ENCODE measurements around the gene FBXW9.
"Not testable (repeated sequence)": the region's sequence is repeated elsewhere in the genome, so short reads cannot be mapped to it uniquely, and the experiment has no call there.

FBXW9 gene

DNA sequence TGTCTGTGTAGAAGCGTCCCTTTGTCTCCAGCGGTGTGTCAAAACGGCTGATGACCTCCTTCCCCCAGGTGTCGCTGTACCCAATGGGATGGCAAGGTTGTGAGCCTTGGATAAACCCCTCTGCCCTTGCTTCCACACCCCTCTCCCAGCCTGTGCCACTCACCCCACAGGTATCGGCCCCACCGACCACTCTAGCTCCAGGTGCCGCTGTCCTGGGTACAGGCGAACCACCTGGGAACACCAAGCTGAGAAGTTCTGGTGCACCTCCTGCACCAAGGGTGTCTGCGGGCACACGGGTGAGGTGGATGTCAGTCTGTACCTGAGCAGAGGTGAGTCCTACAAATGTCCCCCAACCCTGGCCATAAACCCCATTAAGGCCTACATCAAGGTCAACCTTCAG, 46.5 kb downstream of the FBXW9 start:
- H3K4me1 ChIP-seq (ENCODE audit: control insufficient read depth, insufficient read depth, low read length, poor library complexity, severe bottlenecking), result no peaks in the 10 kb centered on the region
- no peak overlapping the region for H3K27ac ChIP-seq (ENCODE audit: low read depth, low read length, severe bottlenecking)
- 96 to 97% methylated on average over 4 to 7 of the region's 10 CpGs for WGBS, 2 experiments (ENCODE audit: insufficient coverage in 2 of 2)
- H3K4me3 ChIP-seq (ENCODE audit: extremely low read depth, insufficient read depth, low read length, poor library complexity, severe bottlenecking), result no peak overlapping the region
- H3K36me3 ChIP-seq (ENCODE audit: control insufficient read depth, insufficient read depth, low read length), result peaks cover 15% of the 10 kb centered on the region
- no peaks in the 10 kb centered on the region for H3K9me3 ChIP-seq (ENCODE audit: control insufficient read depth, low read length)

DNA sequence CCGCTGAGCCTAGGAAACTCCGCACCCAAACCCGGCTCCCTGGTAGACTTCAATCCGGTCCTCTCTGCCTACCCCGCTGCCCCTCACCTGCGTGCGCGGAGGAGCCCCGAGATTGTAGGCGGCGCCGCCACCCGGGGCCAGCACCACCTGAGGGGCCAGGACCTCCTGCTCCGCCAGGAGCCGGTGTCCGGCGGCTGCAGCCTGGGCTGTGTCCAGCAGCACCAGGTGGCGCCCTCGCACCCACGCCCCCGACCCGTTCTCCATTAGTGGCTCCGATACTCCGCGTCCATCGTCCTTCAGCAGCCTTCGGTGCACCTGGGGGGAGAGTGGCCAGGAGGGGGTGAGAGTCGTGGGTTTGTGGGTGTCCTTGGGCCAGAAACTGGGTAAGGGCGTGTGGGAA, 48.3 kb downstream of the FBXW9 start:
- no peaks in the 10 kb centered on the region for H3K9me3 ChIP-seq (ENCODE audit: control insufficient read depth, low read length)
- H3K4me1 ChIP-seq (ENCODE audit: control insufficient read depth, insufficient read depth, low read length, poor library complexity, severe bottlenecking), result no peaks in the 10 kb centered on the region
- H3K36me3 ChIP-seq (ENCODE audit: control insufficient read depth, insufficient read depth, low read length), result peaks cover 7% of the 10 kb centered on the region
- WGBS, 2 experiments (ENCODE audit: insufficient coverage in 2 of 2), result 88 to 91% methylated on average over 25 to 29 of the region's 29 CpGs
- H3K4me3 ChIP-seq (ENCODE audit: extremely low read depth, insufficient read depth, low read length, poor library complexity, severe bottlenecking), result no peak overlapping the region
- H3K27ac ChIP-seq (ENCODE audit: low read depth, low read length, severe bottlenecking), result no peak overlapping the region

DNA sequence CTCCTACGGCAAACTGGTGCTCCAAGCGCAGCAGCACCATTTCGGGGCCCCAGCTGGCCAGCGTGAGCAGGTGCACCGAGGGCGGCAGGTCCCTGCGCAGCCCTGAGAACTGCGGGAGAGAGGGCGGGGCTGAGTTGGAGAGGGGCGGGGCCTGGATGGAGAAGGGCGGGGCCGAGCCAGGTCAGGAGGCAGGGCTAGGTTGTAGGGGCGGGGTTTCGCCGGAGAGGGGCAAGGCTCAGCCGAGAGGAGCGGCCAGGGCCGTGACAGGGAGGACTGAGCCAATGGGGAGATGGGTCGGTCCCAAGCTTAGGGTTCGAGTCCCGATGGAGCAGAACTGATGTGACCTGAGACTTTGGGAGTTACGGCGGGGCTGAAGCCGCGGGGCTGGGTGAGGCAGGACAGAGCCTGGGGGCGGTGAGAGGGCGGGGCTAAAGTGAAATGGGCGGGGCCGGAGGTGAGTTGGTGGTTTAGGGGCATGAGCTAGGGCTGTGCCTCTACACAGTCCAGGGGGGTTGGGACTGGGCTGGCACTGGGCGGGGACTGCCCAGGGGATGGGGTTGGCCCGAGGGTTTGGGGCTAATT, 48.9 kb downstream of the FBXW9 start:
- Histone ChIP-seq H3K4me3 (ENCODE audit: extremely low read depth, insufficient read depth, low read length, poor library complexity, severe bottlenecking) (no peak overlapping the region), H3K4me1 (ENCODE audit: control insufficient read depth, insufficient read depth, low read length, poor library complexity, severe bottlenecking) (no peaks in the 10 kb centered on the region), H3K9me3 (ENCODE audit: control insufficient read depth, low read length) (no peaks in the 10 kb centered on the region), H3K27ac (ENCODE audit: low read depth, low read length, severe bottlenecking) (no peak overlapping the region), H3K36me3 (ENCODE audit: control insufficient read depth, insufficient read depth, low read length) (peaks cover 7% of the 10 kb centered on the region)
- 90% methylated on average over 15 to 25 of the region's 31 CpGs for WGBS, 2 experiments (ENCODE audit: insufficient coverage in 2 of 2)

DNA sequence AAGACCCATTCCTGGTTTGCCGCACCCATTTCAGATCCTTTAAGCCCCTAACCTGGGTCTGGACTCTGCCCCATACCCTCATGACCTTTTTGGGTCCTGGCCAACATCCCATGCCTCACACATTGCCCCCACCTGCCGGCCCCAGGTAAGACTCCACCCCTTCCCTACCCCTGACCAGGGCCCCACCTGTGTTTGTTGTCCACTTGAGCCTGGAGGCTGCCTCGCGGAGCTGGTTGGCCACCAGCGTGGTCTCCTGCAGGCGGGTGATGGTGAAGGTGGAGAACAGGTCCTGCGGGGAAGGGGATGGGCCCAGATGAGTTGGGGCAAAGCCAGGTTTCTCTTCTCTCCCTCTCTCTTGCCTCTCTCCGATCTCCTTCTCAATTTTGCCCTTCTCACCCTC, 49.4 kb downstream of the FBXW9 start:
- Histone ChIP-seq H3K9me3 (ENCODE audit: control insufficient read depth, low read length) (no peaks in the 10 kb centered on the region), H3K4me1 (ENCODE audit: control insufficient read depth, insufficient read depth, low read length, poor library complexity, severe bottlenecking) (no peaks in the 10 kb centered on the region), H3K27ac (ENCODE audit: low read depth, low read length, severe bottlenecking) (no peak overlapping the region), H3K4me3 (ENCODE audit: extremely low read depth, insufficient read depth, low read length, poor library complexity, severe bottlenecking) (no peak overlapping the region), H3K36me3 (ENCODE audit: control insufficient read depth, insufficient read depth, low read length) (peaks cover 5% of the 10 kb centered on the region)
- 89 to 100% methylated on average over 3 to 4 of the region's 8 CpGs for WGBS, 2 experiments (ENCODE audit: insufficient coverage in 2 of 2)

DNA sequence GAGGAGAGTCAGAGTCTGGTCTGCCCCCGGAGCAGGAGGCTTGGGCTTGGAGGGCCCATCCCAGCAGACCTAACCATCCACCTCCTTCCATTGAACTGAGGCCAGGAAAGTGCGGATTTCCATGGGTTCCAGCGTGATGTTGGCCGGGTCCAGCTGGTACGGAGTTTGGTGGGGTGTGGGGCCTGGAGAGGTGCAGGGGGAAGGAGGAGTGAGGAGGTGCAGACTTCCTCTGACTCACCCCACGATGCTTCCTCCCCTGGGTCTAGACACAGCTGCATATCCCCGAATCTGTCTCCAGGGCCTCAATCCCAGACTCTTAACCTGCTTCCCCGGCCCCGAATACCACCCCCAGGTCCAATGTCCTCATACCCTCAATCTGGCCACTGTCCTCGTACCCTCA, 49.9 kb downstream of the FBXW9 start:
- WGBS, 2 experiments (ENCODE audit: insufficient coverage in 2 of 2), result 94% methylated on average over 5 of the region's 10 CpGs; no CpG with 5 or more reads in 1 of the 2 experiments
- no peaks in the 10 kb centered on the region for H3K9me3 ChIP-seq (ENCODE audit: control insufficient read depth, low read length)
- H3K36me3 ChIP-seq (ENCODE audit: control insufficient read depth, insufficient read depth, low read length), result peaks cover 3% of the 10 kb centered on the region

DNA sequence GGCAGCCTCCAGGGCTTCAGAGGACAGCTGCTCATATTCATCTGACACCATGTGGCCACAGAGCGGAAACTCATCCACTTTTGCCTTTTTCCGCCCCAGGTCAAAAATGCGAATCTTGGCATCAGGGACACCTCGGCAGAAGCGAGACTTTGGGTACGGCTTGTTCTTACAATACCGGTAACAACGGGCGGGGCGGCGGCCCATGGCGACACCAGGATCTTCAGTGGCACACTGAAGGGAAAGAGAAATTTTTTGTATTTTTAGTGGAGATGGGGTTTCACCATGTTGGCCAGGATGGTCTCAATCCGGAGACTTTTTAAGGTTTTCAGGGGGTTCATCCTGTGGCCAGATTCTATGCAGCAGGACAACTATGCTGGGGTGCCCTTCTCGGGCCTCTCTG, 52.7 kb downstream of the FBXW9 start:
- H3K4me1 ChIP-seq (ENCODE audit: control insufficient read depth, insufficient read depth, low read length, poor library complexity, severe bottlenecking); H3K4me3 ChIP-seq (ENCODE audit: extremely low read depth, insufficient read depth, low read length, poor library complexity, severe bottlenecking); H3K9me3 ChIP-seq (ENCODE audit: control insufficient read depth, low read length); H3K36me3 ChIP-seq (ENCODE audit: control insufficient read depth, insufficient read depth, low read length); H3K27ac ChIP-seq (ENCODE audit: low read depth, low read length, severe bottlenecking): not testable (repeated sequence)
- 93 to 96% methylated on average over 5 to 9 of the region's 14 CpGs for WGBS, 2 experiments (ENCODE audit: insufficient coverage in 2 of 2)

More for the DNA sequence above, 49.9 kb downstream of the FBXW9 start:
- no peak overlapping the region for H3K27ac ChIP-seq (ENCODE audit: low read depth, low read length, severe bottlenecking)
- no peaks in the 10 kb centered on the region for H3K4me1 ChIP-seq (ENCODE audit: control insufficient read depth, insufficient read depth, low read length, poor library complexity, severe bottlenecking)
- H3K4me3 ChIP-seq (ENCODE audit: extremely low read depth, insufficient read depth, low read length, poor library complexity, severe bottlenecking), result no peak overlapping the region

DNA sequence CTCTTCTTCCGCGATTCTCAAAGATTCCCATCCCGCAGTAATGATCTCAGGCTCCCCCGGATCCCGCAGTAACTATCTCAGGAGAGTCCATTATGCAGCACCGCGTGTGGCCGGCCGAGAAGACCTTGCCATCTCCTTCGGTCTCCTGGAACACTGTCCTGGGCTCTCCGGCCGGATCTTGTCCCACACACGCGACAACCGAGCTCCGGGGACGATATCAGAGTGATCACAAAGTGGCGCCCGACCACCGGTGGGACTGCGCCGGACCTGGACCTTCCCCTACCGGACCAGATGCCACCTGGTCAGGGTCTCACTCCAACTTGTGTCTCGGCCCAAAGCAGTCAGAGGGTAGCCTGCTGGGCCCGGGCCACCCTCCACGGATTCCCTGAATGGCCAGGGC, 53.9 kb downstream of the FBXW9 start:
- Histone ChIP-seq H3K4me1 (ENCODE audit: control insufficient read depth, insufficient read depth, low read length, poor library complexity, severe bottlenecking) (no peaks in the 10 kb centered on the region), H3K4me3 (ENCODE audit: extremely low read depth, insufficient read depth, low read length, poor library complexity, severe bottlenecking) (no peak overlapping the region), H3K36me3 (ENCODE audit: control insufficient read depth, insufficient read depth, low read length) (peaks cover 3% of the 10 kb centered on the region), H3K27ac (ENCODE audit: low read depth, low read length, severe bottlenecking) (no peak overlapping the region), H3K9me3 (ENCODE audit: control insufficient read depth, low read length) (no peaks in the 10 kb centered on the region)
- 92 to 97% methylated on average over 15 to 17 of the region's 26 CpGs for WGBS, 2 experiments (ENCODE audit: insufficient coverage in 2 of 2)

DNA sequence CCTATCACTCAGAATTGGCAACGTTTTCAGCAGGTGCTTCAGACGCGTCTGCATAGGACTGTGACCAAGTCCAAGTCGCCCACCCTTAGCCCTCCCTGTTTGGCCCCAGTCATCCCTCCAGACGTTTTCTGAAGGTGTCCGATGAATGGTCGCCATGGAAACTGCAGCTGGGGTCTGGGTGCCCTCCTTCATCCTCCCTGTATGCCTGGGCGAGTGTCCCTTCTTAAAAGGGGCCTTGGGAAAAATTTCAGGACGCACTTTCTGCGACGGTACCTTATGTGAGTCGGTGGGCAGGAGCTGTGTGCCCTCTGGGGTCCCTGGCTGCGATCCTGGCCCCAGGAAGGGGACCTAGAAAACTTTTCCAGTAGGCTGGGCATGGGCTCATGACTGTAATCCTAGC, 55.0 kb downstream of the FBXW9 start:
- Histone ChIP-seq H3K27ac (ENCODE audit: low read depth, low read length, severe bottlenecking) (no peak overlapping the region), H3K4me3 (ENCODE audit: extremely low read depth, insufficient read depth, low read length, poor library complexity, severe bottlenecking) (no peak overlapping the region), H3K4me1 (ENCODE audit: control insufficient read depth, insufficient read depth, low read length, poor library complexity, severe bottlenecking) (no peaks in the 10 kb centered on the region), H3K9me3 (ENCODE audit: control insufficient read depth, low read length) (no peaks in the 10 kb centered on the region), H3K36me3 (ENCODE audit: control insufficient read depth, insufficient read depth, low read length) (no peaks in the 10 kb centered on the region)
- WGBS, 2 experiments (ENCODE audit: insufficient coverage in 2 of 2), result 80 to 89% methylated on average over 13 of the region's 13 CpGs

DNA sequence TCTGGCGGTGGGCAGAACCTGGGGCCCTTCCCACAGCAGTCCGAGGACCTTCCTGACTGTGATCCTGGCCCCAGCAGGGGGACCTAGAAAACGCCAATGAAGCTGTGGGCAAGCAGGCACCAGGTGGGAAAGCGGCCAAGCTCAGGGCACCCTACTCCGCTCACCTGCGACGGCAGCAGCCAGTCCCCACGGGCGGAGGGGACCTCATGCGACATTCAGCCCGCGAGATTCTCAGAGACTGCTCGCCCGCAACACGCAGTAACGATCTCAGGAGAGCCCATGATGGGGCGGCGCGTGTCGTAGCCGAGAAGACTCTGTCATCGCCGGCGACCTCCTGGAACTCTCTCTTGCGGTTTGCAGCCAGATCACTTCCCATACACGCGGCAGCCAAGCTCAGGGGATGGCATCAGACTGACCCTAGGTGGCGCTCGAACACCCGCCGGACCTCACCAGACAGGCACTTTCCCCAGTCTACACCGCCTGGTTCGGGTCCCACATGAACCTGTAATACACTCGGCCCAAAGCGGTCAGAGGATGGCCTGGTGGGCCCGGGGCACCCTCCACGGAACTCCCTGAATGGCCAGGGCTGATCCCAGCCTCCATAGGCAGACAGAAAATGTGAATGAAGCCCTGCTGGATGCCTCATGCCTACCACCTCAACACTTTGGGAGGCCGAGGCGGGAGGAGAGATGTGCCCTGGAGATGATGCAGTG, 56.4 kb downstream of the FBXW9 start:
- Histone ChIP-seq H3K4me3 (ENCODE audit: extremely low read depth, insufficient read depth, low read length, poor library complexity, severe bottlenecking) (no peak overlapping the region), H3K4me1 (ENCODE audit: control insufficient read depth, insufficient read depth, low read length, poor library complexity, severe bottlenecking) (no peaks in the 10 kb centered on the region), H3K9me3 (ENCODE audit: control insufficient read depth, low read length) (no peaks in the 10 kb centered on the region), H3K27ac (ENCODE audit: low read depth, low read length, severe bottlenecking) (no peak overlapping the region), H3K36me3 (ENCODE audit: control insufficient read depth, insufficient read depth, low read length) (no peaks in the 10 kb centered on the region)
- 21 to 30% methylated on average over 29 to 33 of the region's 39 CpGs for WGBS, 2 experiments (ENCODE audit: insufficient coverage in 2 of 2)
